Renal cortical epithelial cell (primary cell): ENCODE results near the gene FKTN. TPM values are rescaled to one million over a fixed set of nuclear protein-coding genes. Genes with fewer than 3 reads are reported as not detected.
"Not testable (repeated sequence)": the region's sequence is repeated elsewhere in the genome, so short reads cannot be mapped to it uniquely, and the experiment has no call there.

Source experiments
- DNase-seq: peaks from one replicate; pipeline ENCODE4 v3.0.0-alpha.2; 2011; ENCODE audit warnings: low read depth
- total RNA-seq: library from RNA; depleted of rRNA; stranded (reverse); fragments of >200 nt; gene quantifications from 2 replicates; pipeline ENCODE4 v1.2.3, GENCODE V29; 2014

The FKTN gene
- 32.6 and 38.2 TPM in 2 replicates for total RNA-seq

DNA sequence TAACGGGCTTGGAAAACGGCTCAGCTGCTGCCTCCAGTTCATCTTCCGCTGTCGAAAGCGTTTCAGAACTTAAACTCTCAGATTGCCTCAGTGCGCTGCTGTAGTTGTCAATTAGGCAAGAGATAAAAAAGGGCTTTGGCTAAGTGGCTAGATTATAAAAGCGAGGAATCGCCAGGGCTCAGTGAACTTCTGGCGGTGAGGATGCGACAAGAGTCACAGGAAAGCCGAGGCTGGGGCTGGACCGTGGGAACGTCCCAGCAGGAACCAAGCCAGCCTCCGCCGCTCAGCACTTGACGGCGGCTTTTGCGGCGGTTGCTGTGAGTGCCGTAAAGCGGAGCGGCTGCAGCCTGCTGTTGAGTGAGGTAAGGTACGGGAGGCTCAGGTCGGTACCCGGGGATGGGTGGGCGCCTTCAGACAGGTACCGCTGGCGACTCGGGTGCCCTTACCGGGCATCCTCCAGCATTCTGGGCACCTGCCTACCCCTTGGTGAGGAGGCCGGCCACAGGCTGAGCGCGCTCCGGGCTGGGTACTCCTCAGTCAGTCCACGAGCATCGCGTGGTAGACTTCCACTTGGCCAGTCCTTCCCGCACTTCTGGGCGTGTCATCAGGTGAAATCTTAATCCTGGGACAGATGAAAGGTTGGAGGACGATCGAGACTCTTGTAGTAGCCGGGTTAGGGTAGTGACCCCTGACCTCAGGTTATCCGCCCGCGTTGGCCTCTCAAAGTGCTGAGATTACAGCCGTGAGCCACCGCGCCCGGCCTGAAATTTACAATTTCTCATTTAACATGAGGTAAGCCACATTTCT, at the start of gene FKTN:
Gene FKTN, plus strand, starts transcription at position 328 of the 807 bp plus-strand sequence. CDS start 16,902 bp downstream, outside the sequence.
- DNase-seq = peak; percentile 76

DNA sequence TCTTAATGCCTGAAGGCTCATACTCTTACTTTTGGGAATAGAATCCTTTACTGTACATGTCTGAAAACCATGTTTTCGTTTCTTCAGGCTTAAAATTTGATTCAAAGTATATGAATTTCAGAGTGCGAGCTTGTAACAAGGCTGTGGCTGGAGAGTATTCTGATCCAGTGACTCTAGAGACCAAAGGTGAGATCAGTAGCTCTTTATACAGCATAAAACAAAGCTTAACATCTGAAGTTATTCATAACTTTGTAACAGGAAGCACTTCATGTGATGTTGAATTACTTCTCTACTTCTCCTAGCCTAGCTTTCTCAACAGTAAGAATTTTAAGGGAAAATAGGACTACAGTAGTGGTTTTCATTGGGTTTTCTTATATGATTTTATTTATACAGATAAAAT, 49.4 kb upstream of the FKTN start:
- DNase-seq = no peak

DNA sequence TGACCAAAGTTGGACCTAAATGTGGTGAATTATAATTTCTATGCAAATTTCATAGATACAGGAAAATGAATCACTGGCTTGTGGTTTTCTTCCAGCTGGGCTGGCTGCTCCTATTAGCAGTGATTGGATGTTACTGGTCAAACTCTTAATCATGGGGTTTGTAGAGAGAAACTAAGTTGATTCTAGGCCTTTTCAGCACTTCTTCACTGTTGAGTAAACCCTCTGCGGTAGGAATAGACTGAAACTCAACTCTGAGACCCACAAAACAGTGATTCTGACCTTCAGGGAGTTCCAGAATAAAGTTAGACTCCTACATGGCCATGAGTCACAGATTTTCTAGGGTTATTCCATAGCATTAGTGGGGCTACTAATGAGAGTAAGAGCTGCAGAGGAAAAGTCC, 47.9 kb upstream of the FKTN start:
- DNase-seq = peak; percentile 52

DNA sequence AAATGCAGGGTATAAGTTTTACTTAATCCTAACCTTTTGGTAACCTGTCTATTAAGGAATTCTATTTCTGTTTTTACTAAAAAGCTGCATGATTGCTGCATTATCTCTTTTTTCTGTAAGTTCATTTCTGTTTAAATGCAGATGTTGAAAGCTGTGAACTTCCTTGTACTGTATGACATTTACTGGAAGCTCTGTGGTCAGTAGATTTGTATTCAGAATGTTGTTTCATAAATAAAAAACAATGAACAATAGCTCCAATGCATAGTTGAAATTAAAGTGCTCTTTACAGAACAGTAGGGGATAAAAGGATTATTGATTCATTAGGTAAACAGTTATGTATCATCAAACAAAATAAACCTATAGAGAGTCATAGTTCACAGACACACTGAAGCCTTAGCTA, 46.5 kb upstream of the FKTN start:
- no peak for DNase-seq

DNA sequence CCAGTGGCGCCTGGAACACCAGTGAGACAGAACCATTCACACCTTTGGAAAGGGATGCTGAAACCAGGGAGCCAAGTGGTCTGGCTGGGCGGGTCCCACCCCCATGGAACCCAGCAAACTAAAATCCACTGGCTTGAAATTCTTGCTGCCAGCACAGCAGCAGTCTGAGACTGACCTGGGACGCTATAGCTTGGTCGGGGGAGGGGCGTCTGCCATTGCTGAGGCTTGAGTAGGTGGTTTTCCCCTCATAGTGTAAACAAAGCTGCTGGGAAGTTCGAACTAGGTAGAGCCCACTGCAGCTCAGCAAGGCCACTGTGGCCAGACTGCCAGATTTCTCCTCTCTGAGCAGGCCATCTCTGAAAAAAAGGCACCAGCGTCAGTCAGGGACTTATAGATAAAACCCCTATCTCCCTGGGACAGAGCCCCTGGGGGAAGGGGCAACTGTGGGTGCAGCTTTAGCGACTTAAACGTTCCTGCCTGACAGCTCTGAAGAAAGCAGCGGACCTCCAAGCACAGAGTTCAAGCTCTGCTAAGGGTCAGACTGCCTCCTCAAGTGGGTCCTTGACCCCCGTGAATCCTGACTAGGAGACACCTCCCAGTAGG, 42.0 kb upstream of the FKTN start:
- DNase-seq = no peak

- not testable (repeated sequence) for DNase-seq
These were observed 38.1 kb upstream of the FKTN start for GRCh38 chr9:105519710-105520369.

GRCh38 chr9:105520992-105521391, 36.9 kb upstream of the FKTN start:
- DNase-seq = not testable (repeated sequence)

GRCh38 chr9:105522618-105523385, 35.1 kb upstream of the FKTN start:
- DNase-seq = not testable (repeated sequence)

- DNase-seq = no peak
These were observed 26.4 kb upstream of the FKTN start for GRCh38 chr9:105531530-105531929.

DNA sequence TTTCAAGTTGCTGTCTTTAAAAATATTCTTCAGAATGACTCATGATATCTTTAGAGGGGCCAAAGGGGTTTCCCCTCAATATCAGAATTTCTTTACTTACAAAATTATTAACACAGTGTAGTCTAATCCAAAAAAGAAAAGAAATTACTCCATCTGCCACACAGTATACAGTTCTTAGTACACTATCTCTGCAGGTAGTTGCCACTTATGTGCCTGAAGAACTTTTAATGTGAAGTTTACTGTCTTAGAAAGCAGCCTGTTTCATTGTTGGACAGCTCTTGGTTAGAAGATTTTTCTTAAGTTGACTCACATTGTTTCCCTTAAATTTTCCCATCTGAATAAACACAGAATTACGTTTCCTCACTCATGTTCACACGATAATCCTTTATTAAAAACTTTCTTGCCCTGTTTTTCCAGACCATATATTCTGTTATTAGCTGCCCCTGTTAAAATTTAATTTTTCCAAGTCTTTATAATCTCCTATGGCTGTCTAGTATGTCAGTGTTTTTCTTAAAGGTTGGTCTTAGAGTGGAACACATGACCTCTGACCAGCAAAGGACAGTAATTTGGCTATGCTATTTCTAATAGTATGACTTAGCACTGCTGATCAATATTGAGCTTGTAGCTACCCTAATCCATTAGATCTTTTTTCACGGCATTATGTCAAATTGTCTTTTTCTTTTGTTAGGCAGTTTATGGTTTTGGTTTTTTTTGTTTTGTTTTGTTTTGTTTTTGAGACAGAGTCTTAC, 21.8 kb upstream of the FKTN start:
- no peak for DNase-seq

- no peak for DNase-seq
These were observed 18.5 kb upstream of the FKTN start for GRCh38 chr9:105539452-105539851.

- no peak for DNase-seq
These were observed 16.1 kb upstream of the FKTN start for GRCh38 chr9:105541838-105542237.

- no peak for DNase-seq
These were observed 3.9 kb upstream of the FKTN start for GRCh38 chr9:105554042-105554441.

DNA sequence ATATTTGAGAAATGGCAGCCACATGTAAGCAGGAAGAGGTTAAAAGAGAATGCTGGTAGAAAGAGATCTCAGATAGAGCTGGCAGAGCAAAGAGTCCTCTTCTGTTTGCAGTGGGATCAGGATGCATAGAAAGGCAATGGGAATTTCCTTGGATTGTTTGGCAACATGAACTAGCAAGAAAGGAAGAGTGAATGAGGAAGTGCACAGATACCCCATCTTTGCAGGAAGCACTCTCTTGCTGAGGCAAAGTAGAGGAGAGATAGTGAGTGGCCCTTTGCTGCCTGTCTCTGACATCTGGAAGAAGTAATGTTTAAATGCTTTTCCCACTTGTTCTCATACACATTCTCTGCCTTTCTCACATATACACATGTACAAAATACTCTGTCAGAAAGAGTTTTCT, 14.5 kb downstream of the FKTN start:
- no peak for DNase-seq

GRCh38 chr9:105579952-105580351, 22.0 kb downstream of the FKTN start:
- not testable (repeated sequence) for DNase-seq

DNA sequence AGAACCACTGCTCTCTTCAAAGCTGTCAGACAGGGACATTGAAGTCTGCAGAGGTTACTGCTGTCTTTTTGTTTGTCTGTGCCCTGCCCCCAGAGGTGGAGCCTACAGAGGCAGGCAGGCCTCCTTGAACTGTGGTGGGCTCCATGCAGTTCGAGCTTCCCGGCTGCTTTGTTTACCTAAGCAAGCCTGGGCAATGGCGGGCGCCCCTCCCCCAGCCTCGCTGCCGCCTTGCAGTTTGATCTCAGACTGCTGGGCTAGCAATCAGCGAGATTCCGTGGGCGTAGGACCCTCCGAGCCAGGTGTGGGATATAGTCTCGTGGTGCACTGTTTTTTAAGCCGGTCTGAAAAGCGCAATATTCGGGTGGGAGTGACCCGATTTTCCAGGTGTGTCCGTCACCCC, 23.6 kb downstream of the FKTN start:
- not testable (repeated sequence) for DNase-seq

- no peak for DNase-seq
These were observed 35.2 kb downstream of the FKTN start for GRCh38 chr9:105593145-105593544.

DNA sequence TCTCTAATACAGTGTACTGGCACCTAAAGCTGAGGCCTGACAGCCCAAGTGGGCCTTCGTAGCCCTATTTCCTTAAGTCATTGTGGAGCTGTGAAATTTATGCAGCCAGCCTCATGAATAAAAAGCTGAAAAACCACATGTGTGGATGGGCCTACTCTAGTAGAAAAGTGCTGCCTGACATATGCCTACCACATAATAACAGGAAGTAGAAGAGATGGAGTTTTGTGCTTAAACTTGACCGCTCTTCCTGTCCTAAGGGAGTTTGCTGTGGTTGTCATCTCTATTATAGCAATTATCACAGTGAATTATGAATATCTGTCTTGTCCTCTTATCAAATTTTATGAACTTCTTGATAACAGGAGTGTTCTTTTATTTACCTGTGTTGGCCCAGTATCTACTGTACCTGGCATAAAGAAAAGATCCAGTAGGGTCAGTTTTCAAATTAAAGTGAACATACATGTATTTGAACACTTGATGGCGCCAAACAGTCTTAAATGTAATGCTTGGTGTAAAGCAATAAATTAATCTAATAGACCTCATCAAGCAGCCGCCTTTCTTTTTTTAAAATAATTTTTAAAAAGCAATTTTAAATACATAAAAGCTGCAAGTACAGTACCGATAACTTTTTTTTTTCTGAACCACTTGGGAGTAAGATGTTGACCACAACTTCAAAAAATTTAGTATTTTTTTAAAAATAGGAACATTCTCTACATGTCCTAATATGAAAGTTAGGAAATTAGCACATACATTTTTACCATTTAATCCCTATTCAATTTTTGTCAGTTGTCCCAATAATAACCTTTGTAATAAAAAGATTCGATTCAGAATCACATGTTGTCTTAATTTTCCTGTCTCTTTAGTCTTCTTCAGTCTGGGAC, 51.0 kb downstream of the FKTN start:
- peak; percentile 66 for DNase-seq

GRCh38 chr9:105621001-105621400, 63.1 kb downstream of the FKTN start:
- no peak for DNase-seq

- no peak for DNase-seq
These were observed 67.2 kb downstream of the FKTN start for GRCh38 chr9:105625088-105625487.
